HS-5 (cell line): ENCODE measurements around the gene KPNB1.
A peak's percentile ranks its signal among the peaks of the same experiment; 100 is the strongest.

ENCODE experiments used
- DNase-seq: peaks from one replicate; pipeline ENCODE4 v3.0.0-alpha.2; 2012; ENCODE audit warnings: low read depth

KPNB1 gene

DNA sequence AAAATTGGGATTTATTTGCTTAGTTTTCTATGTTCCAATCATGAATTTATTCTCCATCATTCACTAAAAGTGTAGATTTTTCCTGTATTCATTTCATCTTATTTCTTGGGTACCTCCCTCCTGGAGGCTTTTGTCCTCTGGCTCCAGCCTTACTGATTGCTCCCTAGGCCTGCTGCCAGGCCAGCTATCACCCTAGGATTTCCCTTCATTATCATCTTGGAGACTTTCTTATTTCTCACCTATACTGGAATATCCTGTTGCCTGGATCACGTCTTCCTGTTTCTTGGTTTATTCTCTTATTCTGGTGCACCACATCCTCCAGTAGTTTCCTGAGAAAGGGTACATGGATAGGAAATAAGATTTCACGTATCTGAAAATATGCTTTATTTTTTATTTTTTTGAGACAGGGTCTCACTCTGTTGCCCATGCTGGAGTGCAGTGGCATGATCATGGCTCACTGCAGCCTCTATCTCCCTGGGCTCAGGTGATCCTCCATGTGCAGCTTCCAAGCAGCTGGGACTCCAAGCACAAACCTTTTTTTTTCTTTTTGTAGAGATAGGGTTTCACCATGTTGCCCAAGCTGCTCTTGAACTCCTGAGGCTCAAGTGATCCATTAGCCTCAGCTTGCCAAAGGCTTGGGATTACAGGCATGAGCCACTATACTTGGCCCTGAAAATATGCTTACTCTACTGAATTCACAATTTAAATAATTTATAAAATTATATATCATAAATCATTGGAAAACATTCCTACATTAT lies 13.3 kb upstream of the KPNB1 start:
- DNase-seq = no peak

DNA sequence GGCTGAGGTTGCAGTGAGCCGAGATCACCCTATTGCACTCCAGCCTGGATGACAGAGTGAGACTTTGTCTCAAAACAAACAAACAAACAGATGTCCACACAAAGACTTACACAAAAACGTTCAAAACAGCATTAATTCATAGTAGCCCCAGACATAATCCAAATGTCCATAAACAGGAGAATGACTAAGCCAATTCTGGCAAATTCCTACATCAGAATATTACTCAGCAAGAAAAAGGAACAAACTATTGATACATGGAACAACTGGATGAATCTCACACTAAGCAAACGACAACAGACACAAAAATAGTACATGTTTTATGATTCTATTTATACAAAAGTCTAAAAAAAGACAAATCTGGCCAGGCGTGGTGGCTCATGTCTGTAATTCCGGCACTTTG lies 10.8 kb upstream of the KPNB1 start:
- no peak for DNase-seq

DNA sequence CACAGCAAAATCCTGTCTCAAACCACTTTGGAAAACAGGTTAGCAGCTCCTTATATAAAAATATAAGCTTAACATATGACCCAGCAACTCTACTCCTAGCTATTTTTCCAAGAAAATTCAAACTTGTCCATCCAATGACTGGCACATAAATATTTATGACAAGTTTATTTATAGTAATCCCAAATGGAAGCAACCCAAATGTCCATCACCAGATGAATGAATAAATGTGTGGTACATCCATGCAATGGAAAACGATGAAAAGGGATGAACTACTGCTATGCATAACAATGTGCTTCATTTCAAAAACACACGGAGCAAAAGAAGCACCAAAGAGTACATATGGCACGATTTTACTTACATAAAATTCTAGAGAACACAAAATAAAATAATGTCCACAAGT lies 9.6 kb upstream of the KPNB1 start:
- no peak for DNase-seq

DNA sequence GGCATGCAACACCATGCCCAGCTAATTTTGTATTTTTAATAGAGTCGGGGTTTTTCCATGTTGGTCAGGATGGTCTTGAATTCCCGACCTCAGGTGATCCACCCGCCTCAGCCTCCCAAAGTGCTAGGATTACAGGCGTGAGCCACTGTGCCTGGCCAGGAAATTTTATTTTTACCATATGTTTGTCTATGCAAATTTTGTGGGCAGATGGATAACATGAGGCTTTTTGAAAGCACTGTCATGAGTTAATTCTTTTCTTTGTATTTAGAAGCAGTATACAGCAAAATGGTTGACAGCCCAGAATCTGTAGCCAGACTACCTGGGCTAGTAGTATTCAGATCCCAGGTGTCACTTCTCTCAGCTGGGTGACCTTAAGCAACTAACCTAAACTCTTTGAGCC lies 8.5 kb upstream of the KPNB1 start:
- no peak for DNase-seq

DNA sequence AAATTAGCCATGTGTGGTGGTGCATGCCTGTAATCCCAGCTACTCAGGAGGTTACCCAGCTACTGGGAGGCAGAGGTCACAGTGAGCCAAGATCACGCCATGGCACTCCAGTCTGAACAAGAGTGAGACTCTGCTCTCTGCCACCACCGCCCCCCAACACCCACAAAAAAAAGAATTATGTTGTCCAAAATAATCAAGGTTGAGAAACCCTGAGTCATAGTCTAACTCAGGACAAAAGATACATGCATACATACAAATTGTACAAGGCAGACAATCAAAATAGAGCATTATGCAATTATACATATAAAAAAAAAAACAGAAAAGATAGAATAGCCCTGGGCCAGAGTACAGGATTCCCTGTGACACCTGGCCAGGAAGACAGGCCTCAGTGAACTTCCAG lies 6.6 kb upstream of the KPNB1 start:
- no peak for DNase-seq

DNA sequence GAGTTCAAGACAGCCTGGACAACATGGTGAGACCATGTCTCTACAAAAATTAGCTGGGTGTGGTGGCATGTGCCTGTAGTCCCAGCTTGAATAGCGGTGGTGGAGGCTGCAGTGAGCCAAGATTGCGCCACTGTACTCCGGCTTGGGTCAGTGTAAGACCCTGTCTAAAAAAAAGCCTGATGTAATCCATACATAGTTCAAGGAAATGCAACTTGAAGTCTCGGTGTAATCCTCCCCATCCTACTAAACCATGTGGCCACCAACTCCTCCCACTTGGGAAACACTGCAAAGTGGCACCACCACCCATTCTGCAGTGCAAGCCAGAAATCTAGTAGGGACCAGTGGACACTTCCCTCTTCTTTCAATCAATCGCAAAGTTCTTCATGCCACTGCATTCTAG lies 5.4 kb upstream of the KPNB1 start:
- DNase-seq = no peak

DNA sequence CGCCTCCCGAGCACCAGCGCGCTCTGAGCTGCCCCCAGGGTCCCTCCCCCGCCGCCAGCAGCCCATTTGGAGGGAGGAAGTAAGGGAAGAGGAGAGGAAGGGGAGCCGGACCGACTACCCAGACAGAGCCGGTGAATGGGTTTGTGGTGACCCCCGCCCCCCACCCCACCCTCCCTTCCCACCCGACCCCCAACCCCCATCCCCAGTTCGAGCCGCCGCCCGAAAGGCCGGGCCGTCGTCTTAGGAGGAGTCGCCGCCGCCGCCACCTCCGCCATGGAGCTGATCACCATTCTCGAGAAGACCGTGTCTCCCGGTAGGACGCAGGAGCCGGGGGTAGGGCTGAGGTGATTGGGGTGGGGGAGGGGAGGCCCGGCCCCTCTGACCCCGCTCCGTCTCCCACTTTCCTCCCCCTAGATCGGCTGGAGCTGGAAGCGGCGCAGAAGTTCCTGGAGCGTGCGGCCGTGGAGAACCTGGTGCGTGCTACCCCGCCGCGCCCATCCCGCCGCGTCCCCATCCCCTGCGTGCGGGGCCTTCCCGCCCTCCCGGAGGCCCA lies 329 bp downstream of the KPNB1 start:
- DNase-seq = no peak

DNA sequence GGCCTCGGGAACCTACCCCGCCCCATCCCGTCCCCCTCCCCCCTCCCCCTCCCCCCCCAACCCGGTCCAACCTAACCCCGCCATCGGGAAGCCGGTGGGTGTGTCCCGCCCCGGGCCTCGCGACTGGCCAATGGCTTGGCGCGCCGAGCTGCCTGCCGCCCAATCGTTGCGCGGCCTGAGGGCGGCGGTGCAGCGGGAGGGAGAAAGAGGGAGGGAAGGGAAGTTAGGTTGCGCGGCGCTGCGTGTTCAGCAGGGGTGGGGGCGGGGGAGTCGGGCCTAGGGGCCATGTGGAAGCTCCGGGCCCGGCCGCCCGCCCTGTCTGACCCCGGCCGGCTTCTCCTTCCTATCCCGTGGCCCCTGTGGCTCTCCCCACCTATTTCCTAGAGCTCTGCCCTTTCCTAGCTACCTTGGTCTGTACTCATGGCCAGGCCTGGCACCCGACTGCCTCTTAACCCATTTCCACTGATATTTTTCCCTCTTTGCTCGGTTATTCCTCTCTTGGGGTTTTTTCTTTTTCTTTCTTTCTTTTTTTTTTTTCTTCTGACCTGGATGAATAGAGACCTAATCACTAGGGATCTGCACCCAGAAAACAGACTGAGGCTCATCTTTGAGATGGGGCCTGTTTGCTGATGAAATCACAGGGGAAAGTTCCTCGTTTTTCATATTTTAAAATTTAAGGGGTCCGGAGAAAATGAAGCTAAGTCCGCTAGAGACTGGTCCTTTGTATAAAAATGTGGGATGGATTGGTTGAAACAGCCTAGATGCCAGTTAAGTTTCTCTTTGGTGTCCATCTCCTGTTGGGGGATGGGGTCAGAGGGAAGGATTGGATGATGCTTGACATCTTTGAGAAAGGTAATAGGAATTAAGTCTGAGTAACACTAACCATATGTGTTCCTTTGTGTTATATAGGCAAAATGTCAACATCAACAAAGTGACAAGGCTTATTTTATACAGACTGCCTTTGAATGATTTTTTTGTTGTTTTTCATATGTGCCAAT lies 1.1 kb downstream of the KPNB1 start:
- peak; percentile 74 for DNase-seq

DNA sequence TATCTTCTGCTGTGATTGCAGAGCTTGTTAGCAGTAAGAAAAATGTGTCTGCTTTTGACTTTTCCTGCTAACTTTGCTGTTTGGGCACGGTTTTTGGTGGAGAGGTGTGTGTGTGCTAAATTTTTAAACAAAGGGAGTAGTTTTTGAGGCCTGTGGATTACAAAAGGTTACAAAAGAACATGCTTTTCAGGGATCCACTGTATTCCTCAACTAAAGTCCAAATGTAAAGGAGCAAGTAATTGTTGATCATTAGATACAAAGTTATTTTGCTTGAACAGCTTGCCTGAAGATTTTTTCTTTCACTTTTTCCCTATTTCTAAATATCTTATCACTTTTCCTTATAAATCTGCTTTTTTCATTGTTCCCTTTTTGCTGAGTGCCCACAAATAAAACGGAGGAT lies 2.0 kb downstream of the KPNB1 start:
- DNase-seq = no peak

DNA sequence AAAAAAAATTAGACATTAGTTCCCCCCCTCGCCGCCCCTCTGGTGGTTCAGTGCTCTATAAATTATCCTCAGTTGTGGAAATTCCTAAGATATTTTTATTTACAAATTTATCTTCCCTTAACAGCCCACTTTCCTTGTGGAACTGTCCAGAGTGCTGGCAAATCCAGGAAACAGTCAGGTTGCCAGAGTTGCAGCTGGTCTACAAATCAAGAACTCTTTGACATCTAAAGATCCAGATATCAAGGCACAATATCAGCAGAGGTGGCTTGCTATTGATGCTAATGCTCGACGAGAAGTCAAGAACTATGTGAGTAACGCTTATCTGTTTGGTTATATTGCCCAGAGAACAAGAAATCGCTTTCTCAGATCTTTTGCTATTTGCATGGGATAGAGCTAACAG lies 2.9 kb downstream of the KPNB1 start:
- DNase-seq = no peak

DNA sequence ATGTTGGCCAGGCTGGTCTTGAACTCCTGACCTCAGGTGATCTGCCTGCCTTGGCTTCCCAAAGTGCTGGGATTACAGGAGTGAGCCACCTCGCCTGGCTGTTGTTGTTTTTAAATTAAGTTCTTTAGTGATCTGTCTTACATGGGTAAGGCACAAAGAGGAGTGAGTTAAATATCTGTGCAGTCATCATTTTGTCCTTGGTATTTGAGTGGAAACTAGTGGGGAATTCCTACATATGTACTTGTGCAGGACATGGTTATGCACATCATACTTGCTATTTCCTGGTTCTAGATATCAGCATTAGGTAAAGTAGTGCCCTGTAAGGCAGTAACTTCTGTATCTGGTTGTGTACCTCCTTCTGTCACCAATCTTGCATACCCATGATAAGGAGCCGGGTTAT lies 3.7 kb downstream of the KPNB1 start:
- no peak for DNase-seq

DNA sequence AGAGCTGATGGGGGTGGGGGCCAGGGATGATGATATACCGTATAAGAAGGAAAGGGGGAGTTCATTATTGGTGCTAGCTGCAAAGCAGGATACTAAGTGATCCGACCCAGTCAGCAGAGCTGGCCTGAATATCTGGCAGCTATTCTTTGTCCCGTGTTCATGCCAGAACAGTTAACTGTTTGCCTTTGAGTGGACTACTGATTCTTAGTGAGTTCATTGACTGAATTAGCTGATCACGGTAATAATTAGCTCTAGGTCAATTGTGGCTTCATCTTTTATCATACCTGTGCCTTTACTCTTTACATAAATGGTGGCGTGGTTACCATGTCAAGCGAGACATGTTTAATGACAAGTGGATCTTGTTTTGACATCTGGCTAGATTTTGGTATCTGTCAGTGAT lies 5.3 kb downstream of the KPNB1 start:
- DNase-seq = no peak

DNA sequence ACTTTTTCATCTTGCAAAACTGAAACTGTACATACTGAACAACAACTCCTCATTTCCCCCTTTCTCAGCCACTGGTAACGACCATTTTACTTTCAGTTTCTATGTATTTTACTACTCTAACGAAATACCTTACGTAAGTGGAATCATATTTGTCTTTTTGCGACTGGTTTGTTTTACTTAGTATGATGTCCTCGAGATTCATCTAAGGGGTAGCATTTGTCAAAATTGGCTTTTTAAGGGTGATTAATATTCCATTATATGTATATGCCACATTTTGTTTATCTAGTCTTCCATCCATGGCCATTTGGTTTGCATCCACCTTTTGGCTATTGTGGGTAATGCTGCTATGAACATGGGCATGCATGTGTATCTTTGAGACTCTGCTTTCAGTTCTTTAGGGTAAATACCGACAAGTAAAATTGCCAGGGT lies 10.4 kb downstream of the KPNB1 start:
- DNase-seq = no peak

DNA sequence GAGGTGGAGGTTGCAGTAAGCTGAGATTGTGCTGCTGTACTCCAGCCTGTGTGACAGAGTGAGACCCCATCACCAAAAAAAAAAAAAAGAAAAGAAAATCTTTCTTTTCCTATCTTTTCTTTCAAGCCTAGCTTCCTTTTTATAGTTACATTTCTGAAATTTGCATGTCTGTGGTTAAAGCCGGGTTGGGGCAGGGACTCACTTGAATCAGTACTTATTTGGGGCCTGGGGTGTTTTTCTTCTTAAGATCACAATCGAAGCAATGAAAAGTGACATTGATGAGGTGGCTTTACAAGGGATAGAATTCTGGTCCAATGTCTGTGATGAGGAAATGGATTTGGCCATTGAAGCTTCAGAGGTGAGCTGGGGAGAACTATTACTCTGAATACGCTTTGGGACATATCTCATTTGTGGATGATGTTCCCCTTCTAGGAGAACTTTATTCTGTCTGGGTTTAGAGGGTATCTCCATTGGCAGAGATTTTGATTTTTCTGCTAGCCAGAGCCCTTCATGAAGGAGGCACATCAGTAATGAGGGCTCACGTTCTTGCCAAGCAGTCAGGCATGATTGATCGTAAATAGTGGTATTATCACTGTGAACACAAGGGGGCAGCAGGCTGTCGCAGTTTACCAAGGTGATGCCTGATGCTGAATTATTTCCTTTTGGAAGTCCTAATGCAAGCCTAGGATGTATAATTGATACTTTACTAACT lies 14.3 kb downstream of the KPNB1 start:
- no peak for DNase-seq

DNA sequence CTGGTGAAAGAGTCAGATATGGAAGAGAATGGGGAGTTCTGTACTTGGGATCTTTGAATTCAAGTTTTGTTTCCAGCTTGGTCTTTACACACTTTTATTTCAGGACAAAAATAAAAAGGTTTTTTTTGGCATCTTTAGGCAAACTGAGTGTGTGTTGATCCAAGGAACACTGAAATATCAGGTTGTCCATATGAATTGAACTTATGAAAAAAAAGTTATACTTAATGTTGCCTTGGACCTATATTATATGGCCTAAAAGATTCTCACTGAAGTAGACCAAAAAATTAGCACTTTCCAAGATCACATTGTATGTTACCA lies 14.9 kb downstream of the KPNB1 start:
- no peak for DNase-seq

DNA sequence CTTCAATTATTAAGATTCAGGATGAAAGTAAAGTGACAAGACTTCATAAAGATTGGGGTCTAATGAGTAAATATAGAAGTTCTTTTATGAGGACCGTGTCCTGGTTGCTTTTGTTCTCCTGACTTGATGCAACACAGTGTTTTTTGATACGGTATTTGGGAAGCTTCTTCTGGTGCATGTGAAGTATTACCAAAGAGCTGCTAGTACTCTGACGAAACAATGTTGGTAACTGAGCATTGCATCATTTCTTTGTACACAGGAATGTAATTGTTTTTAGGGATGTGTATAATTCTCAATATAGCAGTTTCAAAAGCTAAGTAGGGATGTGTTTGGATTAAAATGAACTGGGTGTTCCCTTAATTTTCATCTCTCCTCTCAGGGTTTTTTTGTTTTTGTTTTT lies 15.9 kb downstream of the KPNB1 start:
- DNase-seq = no peak

DNA sequence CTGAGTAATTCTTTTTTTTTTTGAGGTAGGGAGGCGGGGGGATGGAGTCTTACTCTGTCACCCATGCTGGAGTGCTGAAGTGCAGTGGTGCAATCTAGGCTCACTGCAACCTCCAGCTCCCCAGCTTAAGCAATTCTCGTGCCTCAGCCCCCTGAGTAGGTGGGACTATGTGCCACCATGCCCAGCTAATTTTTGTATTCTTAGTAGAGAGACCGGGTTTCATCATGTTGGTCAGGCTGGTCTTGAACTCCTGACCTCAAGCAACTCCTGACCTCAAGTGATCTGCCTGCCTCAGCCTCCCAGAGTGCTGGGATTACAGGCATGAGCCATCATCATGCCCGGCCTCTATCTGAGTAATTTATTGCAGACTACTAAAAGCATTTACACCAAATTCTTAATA lies 19.4 kb downstream of the KPNB1 start:
- no peak for DNase-seq

DNA sequence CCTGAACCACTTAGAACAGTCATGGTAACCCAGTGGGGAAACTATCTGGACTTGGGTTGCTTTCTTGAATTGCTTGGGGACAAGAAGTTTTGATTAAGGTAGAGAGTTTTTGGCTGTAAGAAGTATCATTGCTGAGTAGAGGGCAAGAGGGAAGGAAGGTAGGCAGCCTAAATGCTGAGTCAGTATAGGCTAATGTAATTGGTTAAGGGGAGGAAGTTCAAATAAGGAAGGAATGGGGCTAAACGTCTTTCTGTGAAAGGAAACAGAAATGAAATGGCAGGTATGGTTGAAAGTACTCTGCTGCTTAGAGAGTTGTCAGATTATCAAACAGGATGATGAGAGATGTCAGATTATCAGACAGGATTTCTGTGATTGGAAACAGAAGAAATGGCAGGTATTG lies 20.3 kb downstream of the KPNB1 start:
- DNase-seq = no peak

DNA sequence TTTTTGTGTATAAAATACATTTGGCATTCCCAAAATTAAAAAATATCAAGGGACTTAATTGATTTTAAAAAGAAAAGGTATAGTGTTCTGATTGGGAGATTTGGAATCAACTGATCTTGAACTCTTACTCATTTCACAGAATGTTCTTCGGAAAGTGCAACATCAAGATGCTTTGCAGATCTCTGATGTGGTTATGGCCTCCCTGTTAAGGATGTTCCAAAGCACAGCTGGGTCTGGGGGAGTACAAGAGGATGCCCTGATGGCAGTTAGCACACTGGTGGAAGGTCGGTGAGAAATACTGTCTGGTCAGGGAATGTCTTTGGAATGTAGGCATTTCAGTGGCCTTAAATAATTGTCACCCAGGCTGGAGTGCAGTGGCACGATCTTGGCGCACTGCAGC lies 24.8 kb downstream of the KPNB1 start:
- no peak for DNase-seq

DNA sequence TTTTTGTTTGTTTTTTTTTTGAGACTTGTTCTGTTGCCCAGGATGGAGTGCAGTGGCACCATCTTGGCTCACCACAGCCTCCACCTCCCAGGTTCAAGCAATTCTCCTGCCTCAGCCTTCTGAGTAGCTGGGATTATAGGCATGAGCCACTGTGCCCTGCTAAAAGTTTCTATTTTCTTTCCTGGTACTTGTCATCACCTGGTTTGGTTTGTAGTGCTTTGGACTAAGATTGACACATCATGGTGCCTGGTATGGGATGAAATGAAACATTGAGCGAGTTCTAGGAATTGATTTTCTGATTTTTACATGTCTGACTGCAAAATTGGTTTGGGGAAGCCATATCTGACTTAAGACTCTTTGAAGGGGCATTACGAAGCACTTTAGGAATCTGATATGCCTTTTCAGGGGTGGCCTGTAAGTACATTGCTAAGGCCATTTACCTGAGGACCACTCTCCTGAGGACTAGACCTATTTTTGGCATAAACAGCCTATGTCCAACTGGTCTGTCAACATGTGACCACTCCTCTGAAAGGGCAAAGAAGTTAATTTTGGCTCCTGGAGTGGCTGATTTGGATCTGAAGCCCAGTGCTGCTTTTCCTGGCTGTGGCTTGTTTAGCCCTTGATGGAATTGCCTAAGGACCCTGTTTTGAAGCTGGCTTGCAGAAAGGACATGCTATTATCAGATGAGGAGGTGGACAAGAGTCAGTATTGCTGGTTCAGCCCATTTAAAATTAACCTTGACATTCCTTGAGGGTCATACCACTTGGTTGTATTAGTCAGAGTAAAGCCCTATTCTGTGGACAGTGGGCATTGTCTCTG lies 25.9 kb downstream of the KPNB1 start:
- no peak for DNase-seq

DNA sequence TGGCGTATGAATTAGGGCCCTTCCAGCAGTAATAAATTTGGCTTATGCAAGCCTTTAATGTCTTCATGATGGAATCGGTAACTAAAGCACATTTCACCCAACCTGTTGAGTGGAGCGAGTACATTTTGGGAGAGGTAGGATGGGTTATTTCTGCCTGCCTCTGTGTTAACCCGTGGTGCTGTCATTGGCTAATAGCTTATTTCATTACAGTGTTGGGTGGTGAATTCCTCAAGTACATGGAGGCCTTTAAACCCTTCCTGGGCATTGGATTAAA lies 26.4 kb downstream of the KPNB1 start:
- DNase-seq = no peak
